GM10266 (cell line): ENCODE data around the gene OXCT1.

Experiments used
- DNase-seq: peaks from one replicate; pipeline ENCODE4 v3.0.0; 2012; ENCODE audit errors: extremely low spot score
- TF ChIP-seq, protein P1 (sequence below): IDR thresholded peaks from 2 replicates; pipeline ENCODE4 v1.5.1; 2012; ENCODE audit warnings: mild to moderate bottlenecking, low read depth; ENCODE audit not compliant: control insufficient read depth, insufficient read depth; ENCODE audit errors: missing control alignments

Gene OXCT1

DNA sequence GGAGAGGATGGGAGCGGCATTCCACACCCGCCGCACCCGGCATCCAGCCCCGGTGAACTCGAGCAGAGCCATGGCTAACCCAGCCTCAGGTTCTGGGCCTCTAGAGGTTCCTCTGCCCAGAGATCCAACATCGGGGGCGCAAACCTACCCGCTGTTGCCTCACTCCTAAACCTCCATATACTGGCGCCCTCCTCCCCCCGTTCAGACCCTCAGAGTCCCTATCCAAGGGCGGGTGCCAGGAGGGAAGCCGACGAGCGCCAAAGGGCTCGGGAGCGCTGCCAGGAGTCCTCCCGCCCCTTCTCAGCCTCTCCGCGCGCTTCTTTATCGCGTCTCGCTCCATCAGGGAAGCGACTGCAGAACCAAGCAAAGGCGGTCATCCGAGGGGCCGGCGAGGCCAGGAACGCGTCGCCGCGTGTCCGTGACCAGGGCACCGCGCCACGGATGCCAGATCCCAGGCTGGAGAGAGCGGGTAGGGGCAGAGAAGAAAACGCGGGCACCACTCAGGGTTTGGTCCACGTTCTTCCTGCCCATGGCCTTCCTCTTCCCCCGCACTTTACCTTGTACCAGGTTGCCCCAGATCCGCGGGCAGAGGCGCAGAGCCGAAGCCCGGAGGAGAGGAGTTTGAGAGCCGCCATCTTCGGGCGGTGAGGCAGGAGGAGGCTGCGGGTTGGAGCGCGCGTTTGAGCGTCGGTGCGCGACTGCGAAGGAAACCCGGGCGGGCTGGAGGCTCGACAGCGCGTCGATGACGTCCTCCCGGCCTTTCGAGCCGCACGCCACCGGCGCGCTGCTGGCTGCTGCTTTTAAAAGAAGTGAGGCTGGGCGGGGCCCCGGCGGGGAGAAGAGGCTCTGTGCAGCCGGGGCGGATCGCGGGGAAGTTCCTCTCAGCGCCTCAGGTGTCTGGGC is at the start of gene OXCT1:
OXCT1 (minus strand) TSS at position 702 of the 903 bp plus-strand sequence; CDS start at position 635, 67 bp downstream.
- DNase-seq: peak; percentile 85
- TF ChIP-seq, protein P1, sequence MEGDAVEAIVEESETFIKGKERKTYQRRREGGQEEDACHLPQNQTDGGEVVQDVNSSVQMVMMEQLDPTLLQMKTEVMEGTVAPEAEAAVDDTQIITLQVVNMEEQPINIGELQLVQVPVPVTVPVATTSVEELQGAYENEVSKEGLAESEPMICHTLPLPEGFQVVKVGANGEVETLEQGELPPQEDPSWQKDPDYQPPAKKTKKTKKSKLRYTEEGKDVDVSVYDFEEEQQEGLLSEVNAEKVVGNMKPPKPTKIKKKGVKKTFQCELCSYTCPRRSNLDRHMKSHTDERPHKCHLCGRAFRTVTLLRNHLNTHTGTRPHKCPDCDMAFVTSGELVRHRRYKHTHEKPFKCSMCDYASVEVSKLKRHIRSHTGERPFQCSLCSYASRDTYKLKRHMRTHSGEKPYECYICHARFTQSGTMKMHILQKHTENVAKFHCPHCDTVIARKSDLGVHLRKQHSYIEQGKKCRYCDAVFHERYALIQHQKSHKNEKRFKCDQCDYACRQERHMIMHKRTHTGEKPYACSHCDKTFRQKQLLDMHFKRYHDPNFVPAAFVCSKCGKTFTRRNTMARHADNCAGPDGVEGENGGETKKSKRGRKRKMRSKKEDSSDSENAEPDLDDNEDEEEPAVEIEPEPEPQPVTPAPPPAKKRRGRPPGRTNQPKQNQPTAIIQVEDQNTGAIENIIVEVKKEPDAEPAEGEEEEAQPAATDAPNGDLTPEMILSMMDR: no peak

DNA sequence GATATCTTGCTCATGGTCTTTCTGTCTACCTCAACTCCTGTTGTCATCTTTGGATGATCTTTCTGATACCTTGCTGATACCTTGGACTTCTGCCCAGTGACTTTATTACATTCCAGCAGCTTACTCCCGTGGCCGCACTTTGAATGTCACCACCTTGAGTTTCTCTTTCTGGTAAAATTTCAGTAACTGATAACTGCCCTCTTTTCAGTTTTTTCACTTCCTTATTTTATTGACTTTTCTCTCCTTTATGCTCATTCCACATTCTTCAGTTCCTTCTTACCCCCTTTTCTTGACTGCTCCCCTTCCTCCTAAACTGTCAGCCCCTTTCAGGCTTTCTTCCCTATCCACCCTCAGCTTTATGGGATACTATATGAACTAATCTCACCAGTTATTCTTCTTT is 47.9 kb upstream of the OXCT1 start:
- TF ChIP-seq, protein P1: no peak
- DNase-seq: no peak

DNA sequence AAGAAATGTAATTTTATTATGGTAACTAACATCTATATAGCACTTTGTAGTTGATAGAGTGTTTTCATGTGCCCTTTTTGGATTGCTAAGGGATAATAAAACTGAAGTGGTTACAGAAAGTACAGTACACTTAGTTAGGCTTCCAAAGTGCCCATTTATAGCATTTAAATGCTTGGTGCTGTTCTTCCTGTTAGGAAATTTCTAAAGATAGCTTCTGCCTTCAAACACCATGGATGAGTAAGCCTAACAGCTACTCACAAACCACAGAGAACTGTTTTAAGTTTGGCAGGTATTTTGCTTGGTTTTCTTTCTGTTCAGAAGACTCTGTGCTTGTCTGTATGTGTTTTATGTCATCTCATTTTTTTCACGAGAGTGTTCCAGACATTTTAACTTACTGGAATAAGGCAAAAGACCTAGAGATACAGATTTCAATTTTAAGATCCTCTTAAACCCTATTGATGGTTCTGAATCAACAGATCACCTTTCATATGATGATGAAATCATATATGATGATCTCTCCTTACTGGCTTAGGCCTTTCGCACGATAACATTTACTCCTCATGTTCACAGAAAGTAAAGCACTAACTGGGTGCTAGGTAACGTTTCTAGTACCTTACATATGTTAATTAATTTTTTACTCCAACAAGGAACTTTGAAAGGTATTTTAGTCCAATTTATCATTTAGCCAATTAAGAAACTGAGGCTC is 38.3 kb upstream of the OXCT1 start:
- no peak for DNase-seq
- TF ChIP-seq, protein P1: no peak

DNA sequence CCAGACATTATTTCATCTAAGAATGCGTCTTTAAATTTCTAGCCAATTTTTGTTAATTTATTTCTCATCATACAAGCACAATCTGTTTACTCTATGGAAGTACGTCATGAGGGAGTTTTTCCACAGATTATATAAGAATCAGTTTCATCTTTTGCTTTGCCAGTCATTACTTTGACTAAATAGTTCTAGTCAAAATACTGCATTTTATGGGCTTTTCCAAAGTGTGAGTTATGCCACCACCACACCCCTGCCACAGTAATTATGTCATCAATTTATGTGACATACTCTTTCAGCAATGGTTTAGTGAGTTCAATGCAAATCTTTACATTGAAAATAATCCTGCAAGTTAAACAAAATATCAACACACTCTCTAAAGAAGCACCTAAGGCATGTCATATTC is 35.9 kb upstream of the OXCT1 start:
- TF ChIP-seq, protein P1: no peak
- no peak for DNase-seq

DNA sequence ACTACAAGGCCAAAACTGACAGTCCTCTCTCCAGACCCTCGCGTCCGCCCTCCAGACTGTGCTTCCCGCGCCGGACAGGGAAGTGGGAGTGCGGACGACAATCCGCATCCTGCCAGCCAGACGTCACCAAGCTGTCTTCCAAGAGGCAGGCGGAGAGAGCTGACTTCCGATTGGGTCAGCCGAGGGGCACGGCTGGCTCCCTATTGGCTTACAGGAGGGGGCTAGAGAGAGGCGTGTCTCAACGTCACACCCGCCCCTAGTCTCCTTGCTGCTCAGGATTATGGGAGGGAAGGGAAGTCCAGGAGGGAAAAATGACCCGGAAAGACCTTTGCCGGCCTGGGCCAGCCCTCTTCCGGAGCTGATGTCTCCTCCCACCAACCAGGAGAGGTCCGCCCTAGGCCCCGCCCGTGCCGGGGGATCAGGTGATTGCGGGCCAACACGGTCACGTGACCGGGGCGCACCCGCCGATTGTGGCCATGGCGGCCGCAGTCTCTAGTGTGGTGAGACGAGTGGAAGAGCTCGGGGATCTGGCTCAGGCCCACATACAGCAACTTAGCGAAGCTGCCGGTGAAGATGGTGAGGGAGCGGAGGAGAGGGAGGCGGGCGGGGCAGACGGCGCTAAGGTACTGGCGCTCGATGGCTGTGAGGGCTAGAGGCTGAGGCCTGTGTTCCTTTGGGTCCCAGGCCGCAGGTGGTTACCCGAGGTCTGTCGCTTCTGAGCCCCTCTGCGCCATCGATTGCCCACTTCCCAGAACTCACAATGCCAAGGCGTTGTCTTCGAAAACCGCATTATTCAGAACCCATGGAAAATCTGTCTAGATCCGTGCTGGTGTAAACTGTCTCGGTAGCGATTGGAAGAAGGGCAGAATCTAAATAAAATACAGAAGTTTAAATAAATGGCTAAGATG is 33.9 kb upstream of the OXCT1 start, which contains the start of gene RIMOC1:
RIMOC1 (plus strand) TSS at position 453 of the 908 bp plus-strand sequence; CDS start at position 477, 24 bp downstream.
- peak; percentile 90 for DNase-seq
- TF ChIP-seq, protein P1: no peak

DNA sequence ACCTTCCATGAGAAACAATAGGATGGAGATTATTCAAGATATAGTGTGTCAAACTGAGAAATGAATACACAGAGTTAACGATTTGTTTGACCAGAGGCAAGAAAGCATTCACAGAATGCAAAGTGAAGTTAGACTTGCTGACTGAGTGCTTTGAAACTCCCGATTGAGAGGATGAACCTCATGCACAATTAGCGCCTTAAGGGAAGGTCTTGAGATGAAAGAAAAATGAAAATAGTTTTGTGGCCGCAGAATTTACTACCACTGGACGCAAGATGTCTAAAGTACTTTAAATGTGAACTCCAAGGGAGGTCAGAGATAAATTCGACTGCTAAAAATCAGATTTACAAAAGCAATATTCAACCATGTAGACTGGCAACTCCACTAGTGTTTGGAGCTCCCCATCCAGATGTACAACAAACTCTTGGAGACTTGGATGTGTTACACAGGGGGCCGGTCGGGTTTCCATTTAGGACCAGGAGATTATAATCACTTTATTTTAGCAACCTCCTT is 33.2 kb upstream of the OXCT1 start:
- TF ChIP-seq, protein P1: no peak
- DNase-seq: no peak
